Measurements from ENCODE around the gene IL2RG. TPM values are rescaled to one million over a fixed set of nuclear protein-coding genes. Genes with fewer than 3 reads are reported as not detected.

IL2RG gene
- total RNA-seq (2013; cell fraction: nucleolus; rRNA removed): 246 and 297 TPM in 2 replicates
- total RNA-seq (2014; rRNA removed) (58.6 and 63.9 TPM in 2 replicates), total RNA-seq (2014; rRNA removed; fragmentation: Illumina TruSeq; extraction: Trizol) (79.4 and 89.8 TPM in 2 replicates), total RNA-seq (2021) (155 and 159 TPM in 2 replicates), polyA plus RNA-seq (2011; rRNA removed) (523 and 686 TPM in 2 replicates), polyA plus RNA-seq (2014; fragmentation: Illumina TruSeq; extraction: Trizol) (485 TPM in 2 replicates), polyA plus RNA-seq (2014; fragmentation: Nextera tagmentation; extraction: Ambion mirVana) (100 to 1,000 TPM; 135 to 138 TPM), polyA plus RNA-seq (2014; rRNA removed) (189 and 207 TPM in 2 replicates), polyA plus RNA-seq (2016; fragmentation: Nextera tagmentation; extraction: Ambion mirVana) (100 to 1,000 TPM; 236 to 269 TPM), polyA minus RNA-seq (2011; rRNA and poly(A)+ RNA removed) (484 and 716 TPM in 2 replicates), Bru-seq, nascent RNA (percentile 98 among the genes with signal in this experiment), BruChase-seq, experiment 1, labeled RNA remaining after a 6-hour chase (percentile 99 among the genes with signal in this experiment), BruChase-seq, experiment 2, labeled RNA remaining after a 2-hour chase (percentile 97 among the genes with signal in this experiment)
- 226 TPM for polyA plus RNA-seq (2011; ENCODE audit: low read depth)
- polyA plus RNA-seq (2011; cell fraction: cytosol; rRNA removed): 1,216 and 1,425 TPM in 2 replicates
- 357 and 510 TPM in 2 replicates for polyA plus RNA-seq (2011; cell fraction: nucleus; rRNA removed)
- 212 and 286 TPM in 2 replicates for polyA plus RNA-seq (2012)
- polyA minus RNA-seq (2011; cell fraction: cytosol; rRNA and poly(A)+ RNA removed): 108 and 119 TPM in 2 replicates
- 133 and 149 TPM in 2 replicates for polyA minus RNA-seq (2011; cell fraction: nucleus; rRNA and poly(A)+ RNA removed)
- long read RNA-seq, experiment 1, transcript IL2RG-203 (8 exons, 1,534 nt): major isoform, 164 of 171 reads
- long read RNA-seq, experiment 1, partial matches to known transcripts: 2 of 171 reads
- long read RNA-seq, experiment 1, other reads (novel, unspliced or antisense): 1 of 171 reads
- long read RNA-seq, experiment 2, transcript IL2RG-203 (8 exons, 1,534 nt): major isoform, 47 of 54 reads
- long read RNA-seq, experiment 2, partial matches to known transcripts: 2 of 54 reads
- long read RNA-seq, experiment 2, other reads (novel, unspliced or antisense): 4 of 54 reads

DNA sequence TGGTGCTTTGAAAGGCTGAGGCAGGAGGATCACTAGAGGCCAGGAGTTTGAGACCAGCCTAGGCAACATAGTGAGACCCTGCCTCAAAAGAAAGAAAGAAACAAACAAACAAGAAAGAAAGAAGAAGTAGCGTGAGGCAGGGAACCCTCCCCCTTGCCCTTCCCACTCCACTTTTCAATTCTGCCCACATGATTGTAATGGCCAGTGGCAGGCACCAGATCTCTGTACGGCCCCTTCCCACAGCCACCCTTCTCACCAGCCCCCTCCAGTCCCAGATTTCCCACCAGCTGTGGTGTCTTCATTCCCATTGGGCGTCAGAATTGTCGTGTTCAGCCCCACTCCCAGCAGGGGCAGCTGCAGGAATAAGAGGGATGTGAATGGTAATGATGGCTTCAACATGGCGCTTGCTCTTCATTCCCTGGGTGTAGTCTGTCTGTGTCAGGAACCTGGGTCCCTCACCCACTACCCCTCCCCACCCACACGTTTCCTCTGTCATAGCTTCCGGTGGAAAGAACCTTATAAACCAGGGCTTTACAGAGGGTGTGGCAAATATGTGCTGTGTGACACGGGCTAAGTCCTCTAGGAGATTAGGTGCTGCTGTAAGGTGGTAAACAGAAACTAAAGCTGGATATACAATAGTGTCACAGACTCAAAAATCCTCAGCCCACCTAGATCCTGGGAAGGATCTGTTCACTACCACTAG lies at the start of gene IL2RG:
Gene IL2RG, minus strand, starts transcription at position 437 of the 703 bp plus-strand sequence. Its CDS starts 38 bp downstream, at position 399.
- H3K36me3 ChIP-seq (ENCODE audit: control insufficient read depth in 2 of 2, insufficient read depth in 2 of 2, low read length in 1 of 2): no peaks in the 10 kb centered on the region; a peak in 1 of 4 replicates
- peak; percentile 87 for DNase-seq (ENCODE audit: low read depth, low spot score)
- ATAC-seq: peak; percentile 88
- in situ Hi-C loops (cut with MboI) (no loop called here), intact Hi-C loops (cut with micrococcal nuclease; ENCODE audit: unreplicated experiment) (loop anchor here (10.0 kb wide), 1 partner anchor 254 kb away; the partner anchor contains the start of gene TAF1)
- peak within 1 kb of the TSS; percentile 68 for H3K4me2 ChIP-seq (ENCODE audit: control insufficient read depth, insufficient read depth)
- BruUV-seq (replicated peaks): TSS peak; percentile 85
- peak within 1 kb of the TSS; percentile 82 for H3K27ac ChIP-seq (ENCODE audit: control insufficient read depth, insufficient read depth)
- POLR2A ChIA-PET: interaction anchor here (0.7 to 4.9 kb wide), 9 partner anchors 9 to 389 kb away, joined by 3 to 60 read pairs (median 5); partner anchors contain the start of gene FOXO4
- H3K9me3 ChIP-seq (replicated peaks; ENCODE audit: control insufficient read depth, insufficient read depth, low read length): no peaks in the 10 kb centered on the region
- peak within 1 kb of the TSS; percentile 73 for H3K9ac ChIP-seq (ENCODE audit: control insufficient read depth, insufficient read depth, low read length)
- FAIRE-seq: peak; percentile 73
- H3K79me2 ChIP-seq (ENCODE audit: control insufficient read depth, insufficient read depth, low read length): peaks cover 49% of the 10 kb centered on the region
- no peaks in the 10 kb centered on the region for H4K20me1 ChIP-seq (ENCODE audit: control insufficient read depth, insufficient read depth)
- SMC1A ChIA-PET (ENCODE audit: uncharacterized antibody, unreplicated experiment): interaction anchor here (0.9 to 4.6 kb wide), 6 partner anchors 9 to 86 kb away, joined by 3 to 44 read pairs (median 5); no protein-coding TSS in a partner anchor
- H3K27me3 ChIP-seq (replicated peaks in 1 of 2; ENCODE audit: control insufficient read depth in 2 of 2, insufficient read depth in 2 of 2, low read length in 1 of 2): no peaks in the 10 kb centered on the region
- WGBS (ENCODE audit: insufficient coverage, insufficient replicate concordance, low lambda C conversion rate, missing lambda C conversion rate): 1% methylated on average over 8 of the region's 8 CpGs
- H3K4me3 ChIP-seq: peak within 1 kb of the TSS; percentile 84
- H2AFZ ChIP-seq (ENCODE audit: control insufficient read depth, low read depth, low read length): no peak within 1 kb of the TSS; the same call in 1 of the 2 replicates
- H3K4me1 ChIP-seq (ENCODE audit: control insufficient read depth, insufficient read depth, low read length): peaks cover 11% of the 10 kb centered on the region
- RAD21 ChIA-PET (ENCODE audit: unreplicated experiment): interaction anchor here (0.9 to 3.6 kb wide), 6 partner anchors 9 to 86 kb away, joined by 3 to 28 read pairs (median 9); partner anchors contain the start of gene FOXO4
- CTCF ChIA-PET: interaction anchor here (1.2 to 3.7 kb wide), 4 partner anchors 10 to 71 kb away, joined by 5 to 34 read pairs (median 16); no protein-coding TSS in a partner anchor
- TF ChIP-seq, protein P1, sequence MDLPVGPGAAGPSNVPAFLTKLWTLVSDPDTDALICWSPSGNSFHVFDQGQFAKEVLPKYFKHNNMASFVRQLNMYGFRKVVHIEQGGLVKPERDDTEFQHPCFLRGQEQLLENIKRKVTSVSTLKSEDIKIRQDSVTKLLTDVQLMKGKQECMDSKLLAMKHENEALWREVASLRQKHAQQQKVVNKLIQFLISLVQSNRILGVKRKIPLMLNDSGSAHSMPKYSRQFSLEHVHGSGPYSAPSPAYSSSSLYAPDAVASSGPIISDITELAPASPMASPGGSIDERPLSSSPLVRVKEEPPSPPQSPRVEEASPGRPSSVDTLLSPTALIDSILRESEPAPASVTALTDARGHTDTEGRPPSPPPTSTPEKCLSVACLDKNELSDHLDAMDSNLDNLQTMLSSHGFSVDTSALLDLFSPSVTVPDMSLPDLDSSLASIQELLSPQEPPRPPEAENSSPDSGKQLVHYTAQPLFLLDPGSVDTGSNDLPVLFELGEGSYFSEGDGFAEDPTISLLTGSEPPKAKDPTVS (IDR thresholded peaks at IDR 0.05; ENCODE audit: low read depth, low read length): no peak
- TF ChIP-seq BHLHE40 (IDR thresholded peaks at IDR 0.05; ENCODE audit: borderline replicate concordance in 1 of 2, low read depth in 2 of 2, low read length in 1 of 2) (peak; percentile 70 to 76), RCOR1 (conservative IDR thresholded peaks at IDR 0.05; ENCODE audit: low read depth, low read length) (no peak), CREM (IDR thresholded peaks at IDR 0.05; ENCODE audit: low read depth) (peak; percentile 87; the same call in 1 of the 2 replicates), CEBPB (IDR thresholded peaks at IDR 0.05; ENCODE audit: borderline replicate concordance in 1 of 2, low read depth in 2 of 2, low read length in 2 of 2) (no peak), RFX5 (IDR thresholded peaks at IDR 0.05; ENCODE audit: low read depth, low read length) (no peak), SUPT20H (IDR thresholded peaks at IDR 0.05; ENCODE audit: borderline replicate concordance, control insufficient read depth, low read depth, low read length) (no peak)
- TF ChIP-seq, protein P2, sequence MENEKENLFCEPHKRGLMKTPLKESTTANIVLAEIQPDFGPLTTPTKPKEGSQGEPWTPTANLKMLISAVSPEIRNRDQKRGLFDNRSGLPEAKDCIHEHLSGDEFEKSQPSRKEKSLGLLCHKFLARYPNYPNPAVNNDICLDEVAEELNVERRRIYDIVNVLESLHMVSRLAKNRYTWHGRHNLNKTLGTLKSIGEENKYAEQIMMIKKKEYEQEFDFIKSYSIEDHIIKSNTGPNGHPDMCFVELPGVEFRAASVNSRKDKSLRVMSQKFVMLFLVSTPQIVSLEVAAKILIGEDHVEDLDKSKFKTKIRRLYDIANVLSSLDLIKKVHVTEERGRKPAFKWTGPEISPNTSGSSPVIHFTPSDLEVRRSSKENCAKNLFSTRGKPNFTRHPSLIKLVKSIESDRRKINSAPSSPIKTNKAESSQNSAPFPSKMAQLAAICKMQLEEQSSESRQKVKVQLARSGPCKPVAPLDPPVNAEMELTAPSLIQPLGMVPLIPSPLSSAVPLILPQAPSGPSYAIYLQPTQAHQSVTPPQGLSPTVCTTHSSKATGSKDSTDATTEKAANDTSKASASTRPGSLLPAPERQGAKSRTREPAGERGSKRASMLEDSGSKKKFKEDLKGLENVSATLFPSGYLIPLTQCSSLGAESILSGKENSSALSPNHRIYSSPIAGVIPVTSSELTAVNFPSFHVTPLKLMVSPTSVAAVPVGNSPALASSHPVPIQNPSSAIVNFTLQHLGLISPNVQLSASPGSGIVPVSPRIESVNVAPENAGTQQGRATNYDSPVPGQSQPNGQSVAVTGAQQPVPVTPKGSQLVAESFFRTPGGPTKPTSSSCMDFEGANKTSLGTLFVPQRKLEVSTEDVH (IDR thresholded peaks at IDR 0.05; ENCODE audit: low read depth, partially characterized antibody): no peak
- TF ChIP-seq, protein P3, sequence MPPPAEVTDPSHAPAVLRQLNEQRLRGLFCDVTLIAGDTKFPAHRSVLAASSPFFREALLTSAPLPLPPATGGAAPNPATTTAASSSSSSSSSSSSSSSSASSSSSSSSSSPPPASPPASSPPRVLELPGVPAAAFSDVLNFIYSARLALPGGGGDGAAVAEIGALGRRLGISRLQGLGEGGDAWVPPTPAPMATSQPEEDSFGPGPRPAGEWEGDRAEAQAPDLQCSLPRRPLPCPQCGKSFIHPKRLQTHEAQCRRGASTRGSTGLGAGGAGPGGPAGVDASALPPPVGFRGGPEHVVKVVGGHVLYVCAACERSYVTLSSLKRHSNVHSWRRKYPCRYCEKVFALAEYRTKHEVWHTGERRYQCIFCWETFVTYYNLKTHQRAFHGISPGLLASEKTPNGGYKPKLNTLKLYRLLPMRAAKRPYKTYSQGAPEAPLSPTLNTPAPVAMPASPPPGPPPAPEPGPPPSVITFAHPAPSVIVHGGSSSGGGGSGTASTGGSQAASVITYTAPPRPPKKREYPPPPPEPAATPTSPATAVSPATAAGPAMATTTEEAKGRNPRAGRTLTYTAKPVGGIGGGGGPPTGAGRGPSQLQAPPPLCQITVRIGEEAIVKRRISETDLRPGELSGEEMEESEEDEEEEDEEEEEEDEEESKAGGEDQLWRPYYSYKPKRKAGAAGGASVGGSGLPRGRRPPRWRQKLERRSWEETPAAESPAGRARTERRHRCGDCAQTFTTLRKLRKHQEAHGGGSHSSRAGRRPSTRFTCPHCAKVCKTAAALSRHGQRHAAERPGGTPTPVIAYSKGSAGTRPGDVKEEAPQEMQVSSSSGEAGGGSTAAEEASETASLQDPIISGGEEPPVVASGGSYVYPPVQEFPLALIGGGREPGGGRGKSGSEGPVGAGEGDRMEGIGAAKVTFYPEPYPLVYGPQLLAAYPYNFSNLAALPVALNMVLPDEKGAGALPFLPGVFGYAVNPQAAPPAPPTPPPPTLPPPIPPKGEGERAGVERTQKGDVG (CRISPR knock-in tag; IDR thresholded peaks at IDR 0.05): no peak

All from GM12878 (cell line).